Kasumi-1 (cell line): ENCODE measurements around the gene MUSTN1.

ENCODE experiments used
- DNase-seq, 2 experiments: peaks; one replicate each; lab custom pipeline; 2025; lab: John Stamatoyannopoulos, UW

Gene MUSTN1

GRCh38 chr3:52784931-52785590 is 49.8 kb downstream of the MUSTN1 start:
- DNase-seq, result no peak

- no peak for DNase-seq
These were observed 50.7 kb downstream of the MUSTN1 start for GRCh38 chr3:52784021-52784621.

- no peak for DNase-seq
These were observed 51.6 kb downstream of the MUSTN1 start for GRCh38 chr3:52783211-52783555.
